Duodenal mucosa (tissue), 2 donors: ENCODE measurements around the gene TRIOBP.
"Not testable (repeated sequence)": the region's sequence is repeated elsewhere in the genome, so short reads cannot be mapped to it uniquely, and the experiment has no call there.

ENCODE experiments used
- H3K27ac ChIP-seq: one replicate; pipeline ENCODE4 v1.7.0; 2013; ENCODE audit warnings: low read depth, low read length
- H3K27me3 ChIP-seq, 2 donors: one replicate each; pipeline ENCODE4 v1.7.0; 2013; ENCODE audit warnings: low read length in 2 of 2, control low read depth in 1 of 2; ENCODE audit not compliant: insufficient read depth in 2 of 2, control insufficient read depth in 1 of 2
- H3K36me3 ChIP-seq, 2 donors: one replicate each; pipeline ENCODE4 v1.7.0; 2013; ENCODE audit warnings: low read length in 2 of 2, control low read depth in 1 of 2; ENCODE audit not compliant: insufficient read depth in 2 of 2, control insufficient read depth in 1 of 2
- H3K4me1 ChIP-seq, 2 donors: one replicate each; pipeline ENCODE4 v1.7.0; 2013; ENCODE audit warnings: low read length in 2 of 2, control low read depth in 1 of 2; ENCODE audit not compliant: insufficient read depth in 2 of 2, control insufficient read depth in 1 of 2
- H3K4me3 ChIP-seq, 2 donors: one replicate each; pipeline ENCODE4 v1.7.0; 2013; ENCODE audit warnings: low read length in 2 of 2, low read depth in 1 of 2
- H3K9ac ChIP-seq, 2 donors: one replicate each; pipeline ENCODE4 v1.7.0; 2013; ENCODE audit warnings: low read length in 2 of 2, low read depth in 1 of 2
- H3K9me3 ChIP-seq, 2 donors: one replicate each; pipeline ENCODE4 v1.7.0; 2013; ENCODE audit warnings: low read length in 2 of 2, control low read depth in 1 of 2; ENCODE audit not compliant: control insufficient read depth in 1 of 2

The TRIOBP gene

GRCh38 chr22:37713761-37714160, 16.9 kb downstream of the TRIOBP start:
- Histone ChIP-seq H3K9me3 (no peaks in the 10 kb centered on the region), H3K9ac (no peak overlapping the region), H3K27ac (no peak overlapping the region), H3K4me1 (no peaks in the 10 kb centered on the region), H3K4me3 (no peak overlapping the region), H3K27me3 (no peaks in the 10 kb centered on the region), H3K36me3 (no peaks in the 10 kb centered on the region)

GRCh38 chr22:37714634-37715033, 17.8 kb downstream of the TRIOBP start:
- Histone ChIP-seq H3K27me3 (no peaks in the 10 kb centered on the region), H3K4me1 (no peaks in the 10 kb centered on the region), H3K4me3 (no peak overlapping the region), H3K9me3 (no peaks in the 10 kb centered on the region), H3K9ac (no peak overlapping the region), H3K27ac (no peak overlapping the region), H3K36me3 (no peaks in the 10 kb centered on the region)

- Histone ChIP-seq H3K27ac (no peak overlapping the region), H3K9me3 (no peaks in the 10 kb centered on the region), H3K4me1 (no peaks in the 10 kb centered on the region), H3K36me3 (no peaks in the 10 kb centered on the region), H3K4me3 (no peak overlapping the region), H3K27me3 (no peaks in the 10 kb centered on the region), H3K9ac (no peak overlapping the region)
Measured at GRCh38 chr22:37715760-37716159, 18.9 kb downstream of the TRIOBP start.

GRCh38 chr22:37716708-37717107, 19.9 kb downstream of the TRIOBP start:
- Histone ChIP-seq H3K4me3 (no peak overlapping the region), H3K36me3 (no peaks in the 10 kb centered on the region), H3K27ac (no peak overlapping the region), H3K27me3 (no peaks in the 10 kb centered on the region), H3K4me1 (no peaks in the 10 kb centered on the region), H3K9ac (no peak overlapping the region), H3K9me3 (no peaks in the 10 kb centered on the region)

GRCh38 chr22:37717235-37717634, 20.4 kb downstream of the TRIOBP start:
- H3K9ac ChIP-seq, H3K27me3 ChIP-seq, H3K4me1 ChIP-seq, H3K9me3 ChIP-seq, H3K4me3 ChIP-seq, H3K27ac ChIP-seq, H3K36me3 ChIP-seq: not testable (repeated sequence)

- not testable (repeated sequence) for H3K4me3 ChIP-seq, H3K9ac ChIP-seq, H3K27ac ChIP-seq, H3K36me3 ChIP-seq, H3K9me3 ChIP-seq, H3K4me1 ChIP-seq, H3K27me3 ChIP-seq
Measured at GRCh38 chr22:37717746-37718305, 21.0 kb downstream of the TRIOBP start.

- Histone ChIP-seq H3K4me1 (peaks cover 5% of the 10 kb centered on the region in 2 donors), H3K9ac (no peak overlapping the region), H3K27ac (no peak overlapping the region), H3K4me3 (no peak overlapping the region), H3K9me3 (no peaks in the 10 kb centered on the region), H3K27me3 (no peaks in the 10 kb centered on the region), H3K36me3 (peaks cover 0 to 5% of the 10 kb centered on the region in 2 donors)
Measured at GRCh38 chr22:37725551-37726240, 28.8 kb downstream of the TRIOBP start.

GRCh38 chr22:37726241-37726887, 29.5 kb downstream of the TRIOBP start:
- Histone ChIP-seq H3K9me3 (no peaks in the 10 kb centered on the region), H3K4me3 (no peak overlapping the region), H3K36me3 (peaks cover 0 to 5% of the 10 kb centered on the region in 2 donors), H3K4me1 (peaks cover 10% of the 10 kb centered on the region in 2 donors), H3K27ac (no peak overlapping the region), H3K9ac (no peak overlapping the region), H3K27me3 (no peaks in the 10 kb centered on the region)

GRCh38 chr22:37728620-37729019, 31.8 kb downstream of the TRIOBP start:
- no peaks in the 10 kb centered on the region for H3K36me3 ChIP-seq
- peaks cover 15 to 19% of the 10 kb centered on the region in 2 donors for H3K4me1 ChIP-seq
- H3K9ac ChIP-seq: no peak overlapping the region
- H3K4me3 ChIP-seq: no peak overlapping the region
- no peaks in the 10 kb centered on the region for H3K27me3 ChIP-seq
- no peaks in the 10 kb centered on the region for H3K9me3 ChIP-seq
- H3K27ac ChIP-seq: no peak overlapping the region

GRCh38 chr22:37731804-37732471, 35.1 kb downstream of the TRIOBP start:
- Histone ChIP-seq H3K9ac (no peak overlapping the region), H3K27ac (peak overlapping the region; percentile 42), H3K4me1 (peaks cover 19 to 23% of the 10 kb centered on the region in 2 donors), H3K36me3 (no peaks in the 10 kb centered on the region), H3K9me3 (no peaks in the 10 kb centered on the region), H3K4me3 (no peak overlapping the region), H3K27me3 (no peaks in the 10 kb centered on the region)
